HPDE6-E6E7 (cell line): ENCODE measurements around the gene CAMSAP1.

Source experiments
- DNase-seq: peaks from one replicate; pipeline ENCODE4 v3.0.0; 2011; ENCODE audit warnings: missing footprints; ENCODE audit errors: extremely low spot score

CAMSAP1 gene

DNA sequence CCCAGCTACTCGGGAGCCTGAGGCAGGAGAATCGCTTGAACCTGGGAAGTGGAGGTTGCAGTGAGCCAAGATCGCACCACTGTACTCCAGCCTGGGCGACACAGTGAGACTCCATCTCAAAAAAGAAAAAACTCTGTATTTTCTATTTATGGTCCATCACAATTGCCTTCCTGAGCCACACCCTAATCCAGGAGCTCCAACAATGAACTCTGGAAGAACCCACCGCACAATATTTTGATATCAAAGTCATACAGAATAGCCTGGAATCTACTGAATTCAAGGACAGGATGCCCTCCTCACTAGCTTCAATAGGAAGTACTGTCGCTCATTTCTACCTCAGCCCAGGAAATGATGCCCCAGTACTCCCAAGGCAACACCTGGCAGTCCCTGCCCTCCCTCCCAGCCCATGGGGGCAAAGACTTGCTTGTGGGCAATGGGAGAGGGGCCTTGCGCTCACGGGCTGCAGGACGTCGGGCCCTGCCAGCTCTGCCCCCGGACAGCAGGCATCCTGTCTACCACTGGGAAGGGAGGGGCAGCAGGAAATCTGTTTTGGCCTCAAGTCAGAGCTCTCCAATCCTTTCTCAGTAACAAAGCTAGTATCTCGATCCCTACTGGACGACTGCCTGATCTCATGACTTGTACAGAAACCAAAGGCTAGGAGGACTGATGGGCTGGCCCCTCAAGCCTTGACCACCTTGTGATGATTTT is 34.1 kb upstream of the CAMSAP1 start:
- DNase-seq: no peak

DNA sequence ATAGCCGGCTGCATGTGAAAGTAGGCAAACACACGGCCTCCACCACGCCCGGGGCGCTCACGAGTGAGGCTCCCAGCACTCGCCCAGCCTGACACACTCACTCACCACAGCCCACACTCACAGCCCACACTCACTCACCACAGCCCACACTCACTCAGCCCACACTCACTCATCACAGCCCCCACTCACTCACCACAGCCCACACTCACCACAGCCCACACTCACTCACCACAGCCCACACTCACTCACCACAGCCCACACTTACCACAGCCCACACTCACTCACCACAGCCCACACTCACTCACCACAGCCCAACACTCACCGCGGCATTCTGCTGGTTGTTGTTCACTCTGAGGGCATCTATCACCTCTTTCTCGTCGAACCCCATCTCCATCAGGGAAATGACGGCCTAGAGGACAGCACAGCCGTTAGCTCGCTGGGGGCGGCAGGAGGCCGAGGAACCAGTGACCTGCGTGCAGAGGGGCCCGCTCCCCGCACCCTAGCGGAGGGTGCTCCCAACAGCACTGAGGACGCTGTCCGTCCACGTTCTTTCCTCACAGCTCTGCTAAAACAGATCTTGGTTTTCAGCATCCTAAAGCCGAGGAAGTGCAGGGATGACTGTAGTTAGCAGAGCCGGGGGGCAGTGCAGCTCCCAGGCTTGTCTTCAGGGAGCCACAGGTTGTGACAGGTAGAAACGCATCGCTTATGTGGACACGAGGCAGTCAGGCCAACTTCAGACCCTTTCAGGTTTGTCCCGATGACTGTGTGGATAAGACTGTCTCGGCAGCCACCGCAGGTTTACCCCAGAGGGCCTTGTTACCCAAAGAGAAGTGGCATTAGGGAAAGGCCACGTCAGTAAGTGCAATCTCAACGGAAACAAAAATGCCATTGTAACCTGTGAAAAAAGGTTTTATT is 32.3 kb upstream of the CAMSAP1 start:
- DNase-seq: no peak

DNA sequence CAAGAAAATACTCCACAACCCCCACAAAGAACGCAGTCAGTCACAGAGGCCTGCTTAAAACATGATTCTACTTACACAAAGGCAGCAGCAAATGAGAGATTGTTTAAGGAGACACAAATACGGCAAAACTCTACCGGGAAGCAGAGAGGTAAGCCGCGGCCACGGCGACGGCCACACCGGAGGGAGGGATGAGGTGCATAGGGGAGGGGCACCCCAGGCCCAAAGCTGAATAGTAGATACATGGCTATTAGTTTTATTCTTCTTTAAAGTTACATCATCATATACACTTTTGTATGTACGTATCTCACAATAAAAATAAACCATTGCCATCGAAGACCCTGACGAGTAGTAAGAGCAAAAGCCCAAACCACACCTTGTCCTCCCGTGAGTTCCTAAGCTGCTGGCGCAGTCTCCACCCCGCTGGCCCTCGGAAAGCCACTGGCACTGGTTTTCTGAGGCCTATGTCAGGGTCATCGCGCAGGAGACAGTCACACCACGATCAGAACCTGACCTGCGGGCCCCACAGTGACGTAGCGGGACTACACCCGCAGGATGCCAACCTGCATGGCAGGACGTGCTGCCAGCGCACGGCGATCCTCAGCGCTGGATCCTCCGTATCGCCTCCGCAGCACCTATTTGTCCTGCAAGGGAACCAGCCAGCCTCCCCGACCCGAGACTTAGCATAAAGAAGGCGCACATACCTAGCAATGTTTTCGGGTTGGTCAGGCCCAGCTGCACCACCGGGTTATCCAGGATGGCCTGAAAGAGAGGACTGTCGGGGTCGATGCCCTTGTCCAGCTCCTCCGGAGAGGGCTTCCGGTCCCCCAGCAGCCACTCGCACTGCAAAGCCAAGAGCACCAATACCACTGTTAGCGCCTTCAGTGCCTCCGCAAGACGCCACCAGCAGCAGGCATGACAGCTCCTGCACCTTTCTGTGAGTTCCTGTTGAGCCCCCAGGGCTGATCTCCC is 30.5 kb upstream of the CAMSAP1 start:
- DNase-seq: no peak

DNA sequence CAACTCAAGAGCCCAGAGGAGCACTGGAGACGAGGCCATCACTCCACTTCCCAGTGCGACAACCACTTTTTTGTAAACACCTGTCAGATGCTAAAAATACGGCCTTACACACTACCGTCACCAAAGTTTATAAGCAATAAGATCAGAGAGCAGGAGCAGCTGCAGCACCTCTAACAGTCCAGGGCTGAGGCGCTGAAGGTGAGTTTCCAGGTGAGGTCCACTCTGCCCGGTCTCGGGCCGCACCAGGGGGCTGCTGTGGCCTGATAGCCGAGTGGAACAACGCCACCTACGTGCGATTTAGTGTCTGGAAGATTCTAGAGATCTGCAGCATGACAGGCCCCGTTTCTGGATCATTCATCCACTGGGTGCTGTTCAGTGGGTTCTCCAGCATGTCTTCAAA is 25.8 kb upstream of the CAMSAP1 start:
- no peak for DNase-seq

DNA sequence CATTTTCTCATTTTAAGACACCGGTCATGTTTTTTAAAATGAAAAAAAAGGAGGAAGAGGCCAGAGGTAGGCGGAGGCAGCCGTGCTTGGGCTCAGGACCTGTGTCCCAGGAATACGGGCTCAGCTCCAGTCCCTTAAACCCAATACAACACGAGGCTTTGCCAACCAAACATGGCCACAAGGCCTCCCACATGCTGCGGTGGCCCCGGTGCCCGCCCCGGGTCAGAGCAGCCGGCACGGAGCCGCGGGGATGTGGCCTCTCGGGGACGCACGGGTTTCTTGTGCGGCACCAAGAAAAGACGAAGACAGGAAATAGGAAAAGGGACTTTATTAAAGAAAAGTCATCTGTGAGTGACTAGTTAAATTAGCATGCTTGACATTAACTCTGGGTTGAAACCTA is 25.3 kb upstream of the CAMSAP1 start:
- DNase-seq: no peak

DNA sequence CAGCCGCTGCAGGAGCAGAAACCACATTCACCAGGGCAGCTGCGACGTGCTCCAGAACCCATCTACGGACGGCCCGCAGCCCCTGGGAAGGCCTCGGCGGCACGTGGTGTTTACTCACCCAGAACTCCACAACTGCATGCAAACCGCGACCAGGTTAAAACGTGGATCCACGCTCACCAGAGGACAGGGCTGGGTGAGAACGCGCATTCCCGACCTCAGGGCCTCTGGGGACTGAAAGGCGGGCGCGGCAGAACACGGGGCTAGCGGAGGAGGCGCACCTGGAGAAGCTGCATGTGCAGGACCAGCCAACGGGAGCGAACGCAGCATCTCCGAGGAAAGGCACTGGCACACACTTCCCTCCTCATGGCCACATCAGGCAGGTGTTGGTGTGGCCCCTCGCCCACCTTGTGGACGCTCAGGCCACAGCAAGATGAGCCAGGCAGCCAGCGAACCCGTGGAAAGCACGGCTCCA is 24.0 kb upstream of the CAMSAP1 start:
- no peak for DNase-seq

DNA sequence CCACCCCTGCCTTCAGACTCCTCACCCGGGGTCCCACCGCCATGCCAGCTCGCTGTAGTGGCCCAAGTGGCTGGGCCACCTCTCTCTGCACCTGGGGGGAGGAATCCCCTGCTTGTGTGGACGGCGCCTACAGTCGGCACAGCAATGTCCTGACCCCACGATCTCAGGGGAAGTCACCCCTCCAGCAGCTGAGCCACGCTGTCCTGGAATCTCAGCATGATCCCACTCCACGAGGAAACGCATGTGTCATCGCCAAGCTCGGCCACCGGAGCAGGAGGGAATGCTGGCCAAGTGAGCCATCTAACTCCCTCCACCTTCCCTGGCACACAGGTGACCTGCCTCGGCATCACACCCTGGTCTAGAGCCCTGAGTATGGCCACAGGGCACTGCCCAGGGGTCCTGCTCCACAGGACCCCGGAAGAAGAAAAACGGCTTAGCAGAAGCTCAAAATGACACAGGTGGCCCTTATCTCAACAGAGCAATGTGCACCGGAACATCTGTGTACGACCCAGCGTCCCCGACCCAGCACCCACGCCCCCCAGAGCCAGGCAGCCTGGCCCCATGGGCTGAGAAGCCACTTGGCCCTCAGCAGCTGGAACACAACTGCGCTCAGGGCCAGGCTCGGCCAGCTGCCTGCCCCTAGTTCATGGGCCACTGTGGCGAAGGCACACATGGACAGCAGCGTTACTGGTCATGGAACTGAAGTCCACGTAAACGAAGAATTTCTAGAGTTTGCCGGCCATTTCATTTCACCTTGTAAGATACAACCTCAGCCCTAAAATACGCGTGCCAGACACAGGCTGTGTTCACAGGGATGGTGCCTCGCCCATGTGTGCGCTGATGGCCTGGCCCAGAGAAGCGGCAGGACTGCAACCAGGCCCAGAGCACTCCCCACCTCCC is 23.4 kb upstream of the CAMSAP1 start:
- DNase-seq: no peak

DNA sequence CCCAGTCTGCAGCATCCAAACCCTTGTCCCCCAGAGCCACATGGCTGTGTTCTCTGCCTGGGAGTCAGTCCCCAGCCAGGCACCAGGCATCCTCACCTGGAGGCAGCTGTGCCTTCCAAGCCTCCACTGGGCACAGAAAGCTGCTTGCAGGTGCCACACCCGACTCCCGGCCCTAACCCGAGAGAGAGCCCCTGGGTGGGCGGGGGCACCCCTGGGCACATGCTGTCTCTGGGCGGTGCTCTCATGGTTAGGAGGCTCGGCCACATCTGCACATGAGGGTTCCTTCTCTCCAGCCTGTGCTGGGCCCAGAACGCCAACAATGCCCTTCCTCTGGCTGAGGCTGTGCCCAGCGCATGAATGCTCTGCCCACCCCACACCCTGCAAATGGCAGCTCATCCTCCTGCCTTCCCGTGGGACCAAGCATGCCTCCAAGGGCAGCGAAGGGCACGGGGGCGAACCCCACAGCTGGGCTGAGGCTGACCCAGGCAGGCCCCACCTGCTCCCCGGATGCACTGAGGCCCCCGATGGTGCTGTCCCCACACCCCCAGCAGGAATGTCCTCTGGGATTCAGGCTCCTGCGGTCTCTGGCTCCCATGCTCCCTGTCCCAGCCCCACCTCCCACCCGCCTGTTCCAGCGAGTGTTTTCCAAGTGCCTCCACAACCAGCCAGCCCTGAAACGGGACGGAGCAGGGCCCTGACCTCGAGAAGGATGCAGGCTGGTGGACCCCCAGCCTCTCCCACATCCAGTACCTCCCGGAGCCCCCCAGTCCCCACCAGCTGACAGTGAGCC is 22.5 kb upstream of the CAMSAP1 start:
- DNase-seq: no peak

DNA sequence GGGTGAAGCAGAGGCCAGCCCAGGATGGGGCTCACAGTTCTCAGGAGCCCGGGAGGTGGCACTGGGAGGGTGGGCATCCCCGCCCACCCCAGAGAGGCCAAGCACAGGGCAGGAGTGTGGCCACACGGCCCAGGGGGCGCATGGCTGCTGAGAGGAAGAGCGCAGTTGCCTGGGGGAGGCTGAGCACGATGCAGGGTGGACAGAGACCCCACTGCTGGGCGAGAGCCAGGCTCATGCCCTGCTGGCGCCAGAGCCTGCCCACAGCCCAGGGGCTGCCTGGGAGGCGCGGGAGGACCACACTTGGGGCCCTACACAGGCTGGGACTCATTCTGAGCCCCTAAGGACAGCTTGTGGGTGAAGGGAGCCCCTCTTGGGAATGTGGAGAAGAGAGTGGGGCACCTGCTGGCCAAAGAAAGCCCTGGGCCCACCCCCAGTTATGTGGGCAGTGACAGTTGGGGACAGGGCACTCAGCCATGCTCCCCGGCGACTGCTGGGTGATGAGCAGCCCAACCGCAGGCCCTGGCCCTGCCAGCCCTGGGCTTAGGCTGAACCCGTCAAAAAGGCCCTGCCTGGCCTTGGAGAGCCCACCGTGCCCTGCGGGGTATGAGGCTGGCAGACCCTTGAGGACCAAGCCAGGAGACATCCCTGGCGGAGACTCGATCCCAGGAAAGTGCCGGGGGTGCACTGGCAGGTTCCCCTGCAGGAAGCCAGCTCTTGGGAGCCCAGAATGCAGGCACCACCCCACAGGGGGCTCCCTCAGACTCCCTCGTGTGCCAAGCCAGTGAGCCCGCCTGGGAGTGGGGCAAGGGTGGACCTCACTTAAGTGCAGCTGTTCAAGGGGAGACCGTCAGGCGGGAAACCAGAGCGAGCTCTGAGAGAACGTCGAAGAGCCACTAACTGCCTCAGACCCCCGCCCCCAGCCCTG is 21.6 kb upstream of the CAMSAP1 start:
- DNase-seq: no peak

DNA sequence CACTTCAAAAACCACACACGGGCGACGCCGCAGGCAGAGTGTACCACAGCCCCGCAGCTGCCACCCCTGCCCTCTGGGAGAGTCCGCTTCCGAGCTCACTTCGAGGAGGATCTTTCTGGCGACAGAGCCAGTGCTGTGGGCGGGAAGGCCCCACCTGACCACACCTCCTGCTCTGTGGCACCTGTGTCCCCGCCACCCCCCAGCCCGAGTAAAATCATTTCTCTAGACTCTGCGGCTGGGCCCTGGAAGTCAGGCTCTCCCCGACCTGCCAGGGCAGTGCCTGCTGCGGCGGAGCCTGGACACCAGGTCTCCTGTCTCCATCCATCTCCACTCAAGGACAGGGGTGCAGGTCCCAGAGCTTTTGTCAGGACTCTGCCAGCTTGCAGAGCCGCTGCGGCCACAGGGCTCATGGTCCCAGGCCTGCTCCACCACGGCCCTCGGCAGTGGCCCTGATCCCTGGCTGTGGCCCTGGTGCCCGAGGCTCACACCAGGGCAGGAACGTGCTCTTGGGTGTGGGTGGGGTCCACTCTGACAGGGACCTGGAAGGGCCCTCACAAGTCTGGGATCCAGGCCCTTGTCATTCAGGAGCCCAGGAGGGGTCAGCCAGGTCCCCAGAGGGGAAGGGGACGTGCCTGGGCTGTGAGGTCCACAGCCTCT is 20.9 kb upstream of the CAMSAP1 start:
- DNase-seq: no peak

DNA sequence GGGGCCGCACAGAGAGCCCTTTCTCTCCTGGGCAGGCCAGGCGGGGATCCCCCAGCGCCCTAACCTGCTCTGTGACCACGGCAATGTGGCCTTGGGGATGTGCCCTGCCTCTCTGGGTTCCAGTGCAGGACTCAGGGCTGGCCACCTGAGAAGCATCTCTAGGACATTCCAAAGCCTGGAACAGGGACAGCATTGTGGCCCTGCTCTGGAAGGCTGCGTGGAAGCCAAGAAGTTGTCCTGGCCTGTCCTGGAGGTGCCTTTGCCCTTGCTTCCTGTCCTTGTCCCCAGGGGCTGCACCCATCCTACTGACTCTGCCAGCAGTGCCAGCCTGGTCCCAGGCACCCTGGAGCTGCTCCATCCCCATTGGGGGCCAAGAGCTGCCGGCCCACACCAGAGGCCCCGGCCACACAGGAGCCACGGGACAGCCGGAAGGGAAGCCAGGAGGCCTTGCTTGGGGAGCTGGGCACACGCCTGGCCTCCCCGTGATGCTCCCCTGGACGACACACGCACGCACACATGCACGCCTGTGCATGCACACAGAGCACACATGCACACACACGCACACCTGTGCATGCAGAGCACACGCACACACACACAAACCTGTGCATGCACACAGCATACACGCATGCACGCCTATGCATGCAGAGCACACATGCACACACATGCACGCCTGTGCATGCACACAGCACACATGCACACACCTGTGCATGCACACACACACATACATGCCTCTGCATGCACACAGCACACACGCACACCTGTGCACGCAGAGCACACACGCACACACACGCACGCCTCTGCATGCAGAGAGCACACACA is 20.1 kb upstream of the CAMSAP1 start:
- no peak for DNase-seq

DNA sequence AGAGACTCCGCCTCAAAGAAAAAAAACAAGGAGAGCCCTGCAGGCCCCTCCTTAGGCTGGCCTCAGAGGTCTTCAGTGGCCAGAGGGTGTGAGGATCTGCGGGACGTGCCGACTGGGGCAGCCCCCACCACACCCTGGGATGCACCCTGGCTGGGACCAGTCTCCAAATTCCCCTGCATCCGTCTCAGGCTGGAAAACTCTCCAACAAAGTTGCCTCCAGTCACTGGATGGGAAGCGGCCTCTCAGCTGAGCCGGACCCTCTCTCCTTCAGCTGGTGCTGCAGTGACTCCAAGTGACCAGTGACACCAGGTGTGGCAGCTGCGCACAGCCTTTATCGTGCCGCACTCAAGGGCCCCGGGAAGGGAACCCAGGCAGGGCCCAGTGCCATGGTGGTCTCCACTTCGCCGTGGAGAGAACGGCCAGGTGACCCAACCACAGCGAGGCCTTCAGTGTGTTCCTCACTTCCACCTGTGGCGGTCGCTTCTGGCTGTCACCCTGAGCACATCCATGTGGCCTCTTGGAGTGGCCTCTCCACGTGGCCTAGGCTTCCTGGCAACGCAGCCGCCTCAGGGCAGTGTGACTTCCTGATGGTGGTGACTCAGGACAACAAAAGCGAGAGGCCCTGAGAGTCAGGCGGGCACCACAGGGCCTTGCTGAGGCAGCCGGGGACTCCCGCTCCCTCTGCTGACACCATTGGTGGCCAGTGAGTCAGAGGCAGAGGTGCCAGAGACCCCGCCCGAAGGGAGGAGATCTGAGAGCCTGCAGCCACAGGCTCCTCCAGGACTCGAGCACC is 19.3 kb upstream of the CAMSAP1 start:
- peak; percentile 85 for DNase-seq

DNA sequence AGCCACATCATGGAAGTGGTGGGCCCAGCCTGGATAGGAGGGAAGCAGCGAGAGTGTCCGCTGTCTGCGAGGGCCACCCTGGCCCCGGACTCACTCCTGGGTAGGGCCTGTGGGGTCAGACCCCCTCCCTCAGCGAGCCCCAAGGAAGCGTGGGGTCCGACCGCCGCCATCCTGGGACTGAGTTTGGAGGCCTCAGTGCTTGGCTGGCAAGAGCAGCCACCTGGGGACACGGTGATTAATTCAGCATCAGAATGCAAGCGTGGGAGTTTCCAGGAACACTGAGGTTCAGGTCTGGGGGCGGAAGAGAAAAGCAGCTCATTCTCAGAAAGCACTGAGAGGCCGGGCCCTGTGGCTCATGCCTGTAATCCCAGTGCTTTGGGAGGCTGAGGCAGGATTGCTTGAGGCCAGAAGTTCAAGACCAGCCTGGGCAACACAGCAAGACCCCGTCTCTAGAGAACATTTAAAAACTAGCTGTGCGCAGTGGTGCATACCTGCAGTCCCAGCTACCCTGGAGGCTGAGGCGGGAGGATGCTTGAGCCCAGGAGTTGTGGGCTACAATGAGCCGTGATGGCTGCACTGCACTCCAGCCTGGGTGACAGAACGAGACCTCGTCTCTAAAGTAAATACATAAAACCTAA is 18.3 kb upstream of the CAMSAP1 start:
- DNase-seq: no peak

DNA sequence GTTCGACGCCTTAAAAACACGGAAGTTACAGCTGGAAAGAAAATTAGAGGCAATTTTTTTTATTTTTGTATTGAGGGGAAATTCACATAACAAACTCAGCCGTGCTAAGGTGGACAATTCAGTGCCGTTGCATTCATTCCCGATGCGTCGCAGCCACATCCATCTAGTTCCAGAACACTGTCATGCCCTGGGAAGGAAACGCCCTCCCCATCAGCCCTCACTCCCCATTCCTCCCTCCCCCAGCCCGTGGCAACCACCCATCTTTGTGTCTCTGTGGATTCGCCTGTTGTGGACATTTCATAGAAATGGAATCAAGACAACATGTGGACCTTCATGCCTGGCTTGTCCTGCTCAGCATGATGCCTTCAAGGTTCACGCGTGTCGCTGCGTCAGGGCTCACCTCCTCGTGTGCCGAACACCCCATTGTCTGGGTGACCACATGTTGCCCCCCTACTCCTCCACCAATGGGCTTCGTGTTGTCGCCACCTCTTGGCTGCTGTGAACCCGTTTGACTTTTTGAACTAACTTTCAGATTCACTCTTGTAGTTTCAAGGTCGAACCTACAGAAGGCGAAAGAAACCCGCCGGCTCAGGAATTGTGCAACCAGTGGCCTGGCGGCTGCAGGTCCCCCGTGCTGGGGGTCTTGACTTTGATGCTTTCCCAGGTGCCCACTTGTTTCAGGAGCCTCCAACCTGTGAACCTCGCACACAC is 17.4 kb upstream of the CAMSAP1 start:
- DNase-seq: no peak

DNA sequence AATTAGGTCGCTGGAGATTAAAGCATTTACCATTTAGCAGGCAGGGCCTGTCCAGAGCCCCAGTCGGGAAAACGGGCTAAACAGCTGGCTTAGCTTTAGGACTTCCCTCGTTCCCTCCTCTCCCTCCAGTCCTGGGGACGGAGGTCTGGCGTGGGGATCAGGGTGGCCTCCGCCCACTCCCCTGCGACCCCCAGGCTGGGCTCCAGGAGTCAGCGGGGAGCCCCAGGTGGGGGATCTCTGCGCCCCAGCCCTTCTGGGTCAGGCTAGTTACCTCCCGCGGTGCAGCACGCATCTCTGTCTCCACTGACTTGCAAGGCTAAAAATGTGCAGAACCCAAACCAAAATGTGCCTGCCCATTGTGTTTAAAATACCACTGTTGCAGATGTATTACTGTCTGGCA is 16.2 kb upstream of the CAMSAP1 start:
- no peak for DNase-seq
